ENCODE measurements around the gene PEX14. TPM values are rescaled to one million over a fixed set of nuclear protein-coding genes. Genes with fewer than 3 reads are reported as not detected.

Gene PEX14
- total RNA-seq, 1 experiment from 2014 or later, result 27.1 TPM

GRCh38 chr1:10516925-10517676, 42.4 kb downstream of the PEX14 start:
- DNase-seq (ENCODE audit: low read depth), result no peak

DNA sequence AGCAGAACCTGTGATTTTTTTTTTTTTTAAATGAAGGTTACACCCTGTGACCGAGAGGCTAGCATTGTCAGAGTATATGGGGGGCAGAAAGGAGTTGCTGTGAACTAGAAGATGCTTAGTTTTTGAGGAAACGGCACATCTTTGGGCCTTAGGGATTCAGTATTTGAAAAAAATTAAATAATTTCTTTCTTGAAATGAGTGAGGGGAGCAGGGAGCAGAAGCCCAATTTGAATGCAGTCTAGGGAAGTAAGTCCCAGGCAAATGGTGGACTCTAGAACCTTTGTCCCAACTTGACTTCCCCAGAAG, 42.9 kb downstream of the PEX14 start:
- no peak for DNase-seq (ENCODE audit: low read depth)

DNA sequence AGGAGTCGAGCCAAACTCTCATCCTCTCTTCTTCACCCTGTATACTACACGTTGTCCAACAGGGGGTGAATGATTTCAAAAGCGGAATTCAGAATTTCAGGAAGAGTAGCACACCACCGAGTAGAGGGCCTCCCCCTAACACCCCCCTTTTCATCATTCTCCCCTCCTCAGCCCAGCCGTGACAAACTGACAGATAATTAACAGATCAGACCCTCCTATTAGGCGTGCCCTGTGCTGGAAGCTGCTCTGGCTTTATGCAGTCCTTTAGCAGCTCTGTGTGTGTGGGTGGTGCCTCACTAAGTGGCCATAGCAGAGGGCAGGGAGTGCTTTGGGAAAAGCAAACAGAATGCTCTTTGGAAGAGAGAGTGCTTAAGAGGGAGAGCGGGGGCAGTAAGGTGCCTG, 44.3 kb downstream of the PEX14 start:
- no peak for DNase-seq (ENCODE audit: low read depth)

- DNase-seq (ENCODE audit: low read depth), result no peak
These were observed 45.7 kb downstream of the PEX14 start for GRCh38 chr1:10520497-10520896.

GRCh38 chr1:10520952-10521351, 46.2 kb downstream of the PEX14 start:
- DNase-seq (ENCODE audit: low read depth), result no peak

DNA sequence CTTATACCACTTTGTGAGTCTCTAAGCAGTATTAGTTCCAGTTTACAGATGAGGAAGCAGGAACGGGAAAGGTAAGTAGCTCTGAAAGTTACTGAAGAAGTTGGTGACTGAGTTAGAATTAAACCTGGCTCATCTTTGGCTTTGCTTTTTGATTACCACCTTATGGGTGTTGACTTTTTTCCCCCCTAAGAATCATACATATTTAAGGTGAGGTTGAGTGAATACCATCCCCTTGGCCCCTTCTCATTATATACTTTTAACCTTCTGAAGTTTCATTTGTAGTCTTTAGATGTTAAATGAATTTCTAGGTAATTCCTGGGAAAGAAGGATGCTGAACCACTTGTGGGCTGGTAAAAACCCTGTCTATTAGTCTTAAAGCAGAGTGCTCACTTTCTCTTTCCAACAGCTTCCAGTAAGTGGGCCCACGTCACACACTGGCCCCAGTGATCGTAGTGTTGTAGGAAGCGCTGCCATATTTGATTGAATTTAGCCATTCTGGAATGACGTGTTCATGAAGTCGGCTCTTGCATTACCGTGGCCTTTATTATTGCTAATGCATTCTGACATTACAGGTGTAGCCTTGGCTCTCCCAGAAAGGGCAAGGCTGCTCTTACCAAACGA, 46.9 kb downstream of the PEX14 start:
- no peak for DNase-seq (ENCODE audit: low read depth)

GRCh38 chr1:10522322-10522860, 47.6 kb downstream of the PEX14 start:
- no peak for DNase-seq (ENCODE audit: low read depth)

DNA sequence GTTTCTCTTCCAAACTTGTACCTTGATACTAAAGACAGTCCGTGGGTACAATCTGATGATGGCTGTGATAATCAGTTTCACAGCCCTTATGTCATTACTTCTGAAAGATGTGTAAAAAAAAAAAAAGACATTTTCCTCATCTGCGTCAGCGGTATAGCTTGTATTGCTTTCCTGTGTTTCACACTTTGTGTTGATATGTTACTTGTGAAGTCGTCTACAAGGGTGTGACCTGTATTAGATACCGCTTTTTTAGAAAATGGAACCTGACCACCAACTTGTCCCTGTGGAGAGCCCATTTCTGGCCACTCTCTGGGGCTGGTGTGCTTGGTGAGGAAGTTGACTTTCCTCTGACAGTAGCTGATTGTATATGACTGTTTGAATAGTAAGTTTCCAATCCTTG, 50.5 kb downstream of the PEX14 start:
- DNase-seq (ENCODE audit: low read depth), result no peak

DNA sequence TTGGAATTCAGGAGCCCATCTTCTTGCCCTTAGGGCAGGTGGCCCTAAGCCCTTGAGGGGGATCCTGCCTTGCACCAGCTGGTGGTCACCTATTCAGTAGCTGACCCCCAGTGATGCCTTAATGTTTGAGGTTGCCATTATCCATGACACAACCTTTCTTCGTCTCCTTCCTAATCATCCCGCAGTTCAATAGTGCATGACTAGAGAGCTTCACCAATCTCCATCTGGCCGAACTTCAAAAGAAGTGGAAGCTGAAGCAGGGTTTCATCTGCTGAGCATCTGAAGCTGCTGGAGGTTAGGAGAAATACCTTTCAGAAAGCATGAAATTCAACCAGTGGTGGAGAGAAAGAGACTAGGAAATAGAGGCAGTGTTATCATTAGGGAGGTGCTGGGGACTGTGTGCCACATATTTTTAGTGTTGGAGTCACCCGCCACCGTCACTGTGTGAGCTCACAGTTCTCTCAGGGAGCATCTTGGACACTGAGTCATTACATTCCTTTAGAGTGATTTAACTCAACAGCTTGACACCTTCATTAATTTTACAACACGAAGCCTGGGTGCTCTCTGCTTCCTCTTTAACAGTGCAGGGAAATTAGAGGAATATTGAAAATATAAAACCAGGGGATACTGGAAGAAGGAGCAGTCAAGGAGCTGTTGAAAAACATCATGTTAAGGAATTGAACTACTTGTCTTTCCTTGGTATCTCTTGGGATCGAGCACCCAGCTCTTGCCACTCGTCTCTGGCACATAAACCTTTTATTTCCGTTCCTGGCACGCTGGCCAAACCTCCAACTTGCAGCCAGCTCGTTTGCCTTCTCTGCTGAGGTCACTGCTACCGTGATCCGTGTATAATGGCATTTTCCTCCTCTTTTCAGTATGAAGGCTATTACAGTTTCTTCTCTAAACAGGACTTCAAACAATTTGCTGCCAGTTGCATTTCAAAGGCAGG, 53.6 kb downstream of the PEX14 start:
- DNase-seq (ENCODE audit: low read depth), result peak; percentile 98

- peak; percentile 62 for DNase-seq (ENCODE audit: low read depth)
These were observed 54.3 kb downstream of the PEX14 start for GRCh38 chr1:10529091-10529490.

- no peak for DNase-seq (ENCODE audit: low read depth)
These were observed 55.0 kb downstream of the PEX14 start for GRCh38 chr1:10529765-10530164.

GRCh38 chr1:10530281-10530740, 55.6 kb downstream of the PEX14 start:
- DNase-seq (ENCODE audit: low read depth), result peak; percentile 62

GRCh38 chr1:10530756-10531495, 56.2 kb downstream of the PEX14 start:
- peak; percentile 89 for DNase-seq (ENCODE audit: low read depth)

GRCh38 chr1:10532362-10532761, 57.6 kb downstream of the PEX14 start:
- DNase-seq (ENCODE audit: low read depth), result no peak

DNA sequence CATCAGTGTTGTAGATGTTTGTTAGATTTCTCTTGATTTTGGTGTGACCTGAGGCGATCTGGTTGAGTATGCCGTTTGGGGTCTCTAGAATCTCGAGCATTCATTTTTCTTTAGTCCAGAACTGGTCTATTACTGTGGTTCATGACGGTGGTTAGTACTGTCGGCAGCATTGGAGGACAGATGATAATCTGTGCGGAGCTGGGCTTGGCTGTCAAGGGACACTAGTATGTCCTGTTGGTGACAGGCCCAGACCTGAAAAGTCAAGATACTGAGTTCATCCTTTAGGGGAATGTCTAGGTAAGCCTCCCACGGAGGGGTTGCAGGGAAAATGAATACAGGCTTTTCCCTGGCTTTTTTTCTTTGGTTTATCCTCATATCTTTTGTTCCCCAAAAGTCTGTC, 59.8 kb downstream of the PEX14 start:
- no peak for DNase-seq (ENCODE audit: low read depth)

GRCh38 chr1:10536133-10536770, 61.5 kb downstream of the PEX14 start:
- no peak for DNase-seq (ENCODE audit: low read depth)

- DNase-seq (ENCODE audit: low read depth), result no peak
These were observed 62.5 kb downstream of the PEX14 start for GRCh38 chr1:10537082-10537766.

GRCh38 chr1:10538646-10539355, 64.1 kb downstream of the PEX14 start:
- no peak for DNase-seq (ENCODE audit: low read depth)

DNA sequence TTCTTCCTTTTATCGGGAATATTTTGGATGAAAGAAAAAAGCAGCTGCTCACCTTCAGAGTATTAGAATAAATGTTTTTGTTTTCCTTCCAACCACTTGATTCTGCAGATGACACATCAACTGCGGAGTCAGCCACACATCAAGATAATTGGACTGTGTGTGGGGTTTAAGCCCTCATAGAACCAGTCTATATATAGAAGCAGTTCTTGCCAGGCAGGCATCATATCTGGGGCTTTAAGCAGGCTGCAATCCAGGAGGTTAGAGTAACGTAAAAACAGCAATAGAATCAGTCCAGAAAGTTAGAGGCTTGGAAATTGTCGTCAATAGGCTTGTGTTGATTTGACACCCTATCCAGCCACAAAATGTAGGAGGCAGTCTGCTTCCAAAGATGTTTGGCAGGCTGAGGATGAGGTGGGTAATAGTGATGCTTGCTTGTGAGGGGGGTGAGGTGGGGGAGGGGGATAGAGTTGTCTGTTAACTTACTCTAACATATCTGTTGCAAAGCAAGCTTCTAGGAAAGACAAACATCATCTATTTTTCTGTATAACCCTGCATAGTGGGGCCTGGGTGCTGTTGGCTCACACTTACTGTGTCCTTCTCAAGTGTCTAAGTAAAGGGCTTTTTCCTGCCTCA, 64.8 kb downstream of the PEX14 start:
- DNase-seq (ENCODE audit: low read depth), result peak; percentile 58
